Adrenal gland (tissue), 5 donors: ENCODE measurements around the gene ATG10.

Experiments used
- POLR2A ChIP-seq, 2 donors: fragments of 450-650 bp; IDR thresholded peaks; one replicate each; pipeline ENCODE4 v1.6.1; 2017; ENCODE audit warnings: antibody characterized with exemption in 2 of 2, mild to moderate bottlenecking in 2 of 2, moderate library complexity in 1 of 2
- TF ChIP-seq, protein P1 (sequence below), 6 experiments: fragments of 450-650 bp in 4 of 6; fragments of 200-600 bp in 2 of 6; sonication (generic) in 1 of 6; IDR thresholded peaks; 1 replicate in 5 of 6; 2 replicates in 1 of 6; pipeline versions ENCODE4 v1.5.1 to v1.8.0; 2016 to 2021; ENCODE audit warnings: antibody characterized with exemption in 6 of 6, mild to moderate bottlenecking in 2 of 6, moderate library complexity in 1 of 6
- donor health status: DM: no; HTN: no; CAD: no.

DNA sequence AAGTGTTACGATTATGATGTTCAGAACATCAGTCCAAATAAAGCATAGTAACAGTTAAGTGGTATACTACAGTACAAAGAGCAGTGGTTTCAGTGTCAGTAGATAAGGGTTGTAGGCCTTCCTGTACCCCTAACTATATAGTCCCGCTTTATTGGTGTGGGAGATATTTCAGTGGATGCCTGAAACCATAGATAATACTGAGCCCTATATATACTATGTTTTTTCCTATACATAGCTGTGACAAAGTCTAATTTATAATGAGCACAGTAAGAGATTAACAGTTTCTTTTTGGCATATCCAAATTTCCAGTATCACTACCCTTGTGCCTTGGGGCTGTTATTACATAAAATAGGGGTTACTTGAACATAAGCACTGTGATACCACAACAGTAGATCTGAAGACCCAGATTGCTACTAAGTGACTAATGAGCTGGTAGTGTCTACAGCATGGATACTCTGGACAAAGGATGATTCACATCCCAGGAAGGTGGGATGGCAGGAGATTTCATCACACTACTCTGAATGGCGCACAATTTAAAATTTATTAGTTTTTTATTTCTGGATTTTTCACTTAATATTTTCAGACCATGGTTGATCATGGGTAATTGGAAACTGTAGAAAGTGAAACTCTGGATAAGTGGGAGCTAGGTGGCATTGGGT lies 187.1 kb downstream of the ATG10 start:
- TF ChIP-seq, protein P1, sequence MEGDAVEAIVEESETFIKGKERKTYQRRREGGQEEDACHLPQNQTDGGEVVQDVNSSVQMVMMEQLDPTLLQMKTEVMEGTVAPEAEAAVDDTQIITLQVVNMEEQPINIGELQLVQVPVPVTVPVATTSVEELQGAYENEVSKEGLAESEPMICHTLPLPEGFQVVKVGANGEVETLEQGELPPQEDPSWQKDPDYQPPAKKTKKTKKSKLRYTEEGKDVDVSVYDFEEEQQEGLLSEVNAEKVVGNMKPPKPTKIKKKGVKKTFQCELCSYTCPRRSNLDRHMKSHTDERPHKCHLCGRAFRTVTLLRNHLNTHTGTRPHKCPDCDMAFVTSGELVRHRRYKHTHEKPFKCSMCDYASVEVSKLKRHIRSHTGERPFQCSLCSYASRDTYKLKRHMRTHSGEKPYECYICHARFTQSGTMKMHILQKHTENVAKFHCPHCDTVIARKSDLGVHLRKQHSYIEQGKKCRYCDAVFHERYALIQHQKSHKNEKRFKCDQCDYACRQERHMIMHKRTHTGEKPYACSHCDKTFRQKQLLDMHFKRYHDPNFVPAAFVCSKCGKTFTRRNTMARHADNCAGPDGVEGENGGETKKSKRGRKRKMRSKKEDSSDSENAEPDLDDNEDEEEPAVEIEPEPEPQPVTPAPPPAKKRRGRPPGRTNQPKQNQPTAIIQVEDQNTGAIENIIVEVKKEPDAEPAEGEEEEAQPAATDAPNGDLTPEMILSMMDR (IDR thresholded peaks at IDR 0.05), result no peak
- no peak for TF ChIP-seq POLR2A (IDR thresholded peaks at IDR 0.05)
